Mesendoderm (in vitro differentiated cells): ENCODE data around the gene IFT22. TPM values are rescaled to one million over a fixed set of nuclear protein-coding genes. Genes with fewer than 3 reads are reported as not detected.

Source experiments
- DNase-seq: peaks from one replicate; pipeline ENCODE4 v3.0.0; 2013
- H2AK5ac ChIP-seq: 2 replicates; pipeline ENCODE4 v1.6.1; 2013; ENCODE audit warnings: low read length, inconsistent platforms
- H2BK120ac ChIP-seq: 2 replicates; pipeline ENCODE4 v1.6.1; 2013; ENCODE audit warnings: low read depth, mild to moderate bottlenecking, low read length, moderate library complexity, mixed read lengths
- H2BK15ac ChIP-seq: replicated peaks from 2 replicates; pipeline ENCODE4 v1.6.1; 2013; ENCODE audit warnings: low read depth, mild to moderate bottlenecking, moderate library complexity
- H2BK5ac ChIP-seq: 2 replicates; pipeline ENCODE4 v1.6.1; 2013; ENCODE audit warnings: low read length, inconsistent platforms
- H3K18ac ChIP-seq: 2 replicates; pipeline ENCODE4 v1.6.1; 2013; ENCODE audit warnings: mild to moderate bottlenecking, low read length, mixed read lengths
- H3K23ac ChIP-seq: one replicate; pipeline ENCODE4 v1.6.1; 2013; ENCODE audit warnings: low read length
- H3K27ac ChIP-seq: 2 replicates; pipeline ENCODE4 v1.5.1; 2013; ENCODE audit warnings: low read depth, mild to moderate bottlenecking, inconsistent platforms, low read length, moderate library complexity
- H3K27me3 ChIP-seq: 2 replicates; pipeline ENCODE4 v1.6.1; 2013; ENCODE audit warnings: low read length, control low read depth, mild to moderate bottlenecking, inconsistent platforms; ENCODE audit not compliant: insufficient read depth, poor library complexity
- H3K36me3 ChIP-seq: 2 replicates; pipeline ENCODE4 v1.6.1; 2013; ENCODE audit warnings: low read length, inconsistent platforms; ENCODE audit not compliant: control insufficient read depth, insufficient read depth
- H3K4ac ChIP-seq: one replicate; pipeline ENCODE4 v1.6.1; 2013; ENCODE audit warnings: low read depth, mild to moderate bottlenecking, low read length, moderate library complexity
- H3K4me1 ChIP-seq: 2 replicates; pipeline ENCODE4 v1.6.1; 2013; ENCODE audit warnings: low read depth, low read length, inconsistent platforms; ENCODE audit not compliant: control insufficient read depth
- H3K4me2 ChIP-seq: 2 replicates; pipeline ENCODE4 v1.6.1; 2013; ENCODE audit warnings: low read length
- H3K4me3 ChIP-seq: 2 replicates; pipeline ENCODE4 v1.5.1; 2013; ENCODE audit warnings: mild to moderate bottlenecking, low read length
- H3K56ac ChIP-seq: one replicate; pipeline ENCODE4 v1.6.1; 2013; ENCODE audit warnings: low read length
- H3K79me1 ChIP-seq: 2 replicates; pipeline ENCODE4 v1.6.1; 2013; ENCODE audit warnings: low read length, inconsistent platforms
- H3K79me2 ChIP-seq: 2 replicates; pipeline ENCODE4 v1.6.1; 2013; ENCODE audit warnings: mild to moderate bottlenecking, low read length; ENCODE audit not compliant: control insufficient read depth, insufficient read depth
- H3K9ac ChIP-seq: 2 replicates; pipeline ENCODE4 v1.6.1; 2013; ENCODE audit warnings: low read length, inconsistent platforms
- H4K5ac ChIP-seq: one replicate; pipeline ENCODE4 v1.6.1; 2013; ENCODE audit warnings: low read length
- H4K8ac ChIP-seq: one replicate; pipeline ENCODE4 v1.6.1; 2013; ENCODE audit warnings: low read depth, mild to moderate bottlenecking, control low read depth, low read length, moderate library complexity
- WGBS: extraction: QIAGEN DNeasy Blood & Tissue Kit; methylation state at CpG from one replicate; pipeline ENCODE4 v1.1.7; 2013; ENCODE audit warnings: low lambda C conversion rate, missing lambda C conversion rate; ENCODE audit not compliant: insufficient coverage; ENCODE audit errors: extremely low coverage; 5-methylcytosine and 5-hydroxymethylcytosine counted together
- polyA plus RNA-seq, 2 experiments: library from polyadenylated mRNA; stranded (reverse); fragments of 200-250 nt; gene quantifications; one replicate each; pipeline ENCODE4 v1.2.3, GENCODE V29; 2013

The IFT22 gene
- 24.3 TPM for polyA plus RNA-seq (2013, experiment 1 of 2)
- 23.9 TPM for polyA plus RNA-seq (2013, experiment 2 of 2)

DNA sequence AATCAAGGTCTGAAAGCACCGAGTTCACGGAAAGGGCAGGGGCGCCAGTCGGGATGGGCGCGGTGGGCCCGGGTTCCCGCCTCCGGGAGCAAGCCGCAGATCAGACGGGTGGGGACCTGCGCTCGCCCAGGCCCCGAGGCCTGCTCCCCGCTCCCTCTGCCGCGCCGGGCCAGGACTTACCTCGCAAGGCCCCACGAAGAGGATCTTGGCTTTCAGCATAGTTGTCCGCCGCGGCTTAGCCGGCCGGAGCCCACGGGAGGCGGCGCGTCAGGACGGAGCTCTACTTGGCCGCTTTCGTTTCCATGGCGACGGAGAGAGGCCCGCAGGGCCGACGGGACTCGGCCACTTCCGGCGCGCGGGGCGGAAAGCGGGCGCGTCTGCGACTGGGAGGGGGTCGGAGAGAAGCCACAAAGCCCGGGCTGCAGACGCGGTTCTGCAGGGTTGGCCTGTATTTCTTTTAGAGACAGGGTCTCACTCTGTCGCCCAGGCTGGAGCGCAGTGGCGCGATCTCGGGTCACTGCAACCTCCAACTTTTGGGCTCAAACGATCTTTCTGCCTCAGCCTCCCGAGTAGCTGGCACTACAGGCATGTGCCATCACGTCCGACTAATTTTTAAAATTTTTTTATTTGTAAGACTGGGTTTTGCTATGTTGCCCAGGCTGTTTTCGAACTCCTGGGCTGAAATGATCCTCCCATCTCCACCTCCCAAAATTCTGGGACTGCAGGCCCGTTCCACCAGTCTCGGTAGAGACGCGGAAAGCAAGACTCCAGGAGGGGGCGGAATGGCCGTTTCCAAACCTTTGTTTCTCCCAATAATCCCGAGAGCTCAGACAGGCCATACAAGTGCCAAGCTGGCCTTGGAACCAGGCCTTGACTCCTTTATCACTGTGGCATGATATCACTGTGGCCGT lies at the start of gene IFT22:
TSS of gene IFT22 (minus strand) at position 322 of the 911 bp plus-strand sequence. CDS start at position 219, 103 bp downstream.
- no peak within 1 kb of the TSS for H2AK5ac ChIP-seq
- no peak within 1 kb of the TSS for H2BK15ac ChIP-seq
- whole genome bisulfite sequencing: no CpG with 5 or more reads among the region's 69 CpGs

GRCh38 chr7:101370836-101371235 lies 49.2 kb upstream of the IFT22 start:
- H3K9ac ChIP-seq: no peak overlapping the region
- H2AK5ac ChIP-seq: no peak overlapping the region
- H3K36me3 ChIP-seq: no peaks in the 10 kb centered on the region
- H3K18ac ChIP-seq: no peak overlapping the region
- H3K4me2 ChIP-seq: no peak overlapping the region
- no peak overlapping the region for H2BK15ac ChIP-seq
- DNase-seq: no peak
- H3K4me1 ChIP-seq: peaks cover 2% of the 10 kb centered on the region
- whole genome bisulfite sequencing: no CpG with 5 or more reads among the region's 5 CpGs
- H4K8ac ChIP-seq: no peak overlapping the region
- no peak overlapping the region for H3K56ac ChIP-seq
- no peak overlapping the region for H4K5ac ChIP-seq
- H2BK120ac ChIP-seq: no peak overlapping the region
- peaks cover 28% of the 10 kb centered on the region for H3K79me2 ChIP-seq
- no peak overlapping the region for H3K4me3 ChIP-seq
- no peak overlapping the region for H3K4ac ChIP-seq
- H3K23ac ChIP-seq: no peak overlapping the region
- no peaks in the 10 kb centered on the region for H3K27me3 ChIP-seq
- H3K27ac ChIP-seq: no peak overlapping the region
- H2BK5ac ChIP-seq: no peak overlapping the region
- peaks cover 10% of the 10 kb centered on the region for H3K79me1 ChIP-seq

More for the DNA sequence above, at the start of gene IFT22:
- no peaks in the 10 kb centered on the region for H3K4me1 ChIP-seq
- H2BK5ac ChIP-seq: no peak within 1 kb of the TSS
- H3K56ac ChIP-seq: peak within 1 kb of the TSS; percentile 98
- H3K23ac ChIP-seq: no peak within 1 kb of the TSS
- peak; percentile 96 for DNase-seq
- peak within 1 kb of the TSS; percentile 89 for H3K4me3 ChIP-seq
- H3K79me1 ChIP-seq: peaks cover 2% of the 10 kb centered on the region
- H3K79me2 ChIP-seq: no peaks in the 10 kb centered on the region
- H4K8ac ChIP-seq: peak within 1 kb of the TSS; percentile 30
- H3K4me2 ChIP-seq: peak within 1 kb of the TSS; percentile 91
- peak within 1 kb of the TSS; percentile 87 for H4K5ac ChIP-seq
- no peaks in the 10 kb centered on the region for H3K27me3 ChIP-seq
- peak within 1 kb of the TSS; percentile 78 for H3K18ac ChIP-seq
- H3K4ac ChIP-seq: peak within 1 kb of the TSS; percentile 93
- H3K27ac ChIP-seq: peak within 1 kb of the TSS; percentile 76
- no peak within 1 kb of the TSS for H2BK120ac ChIP-seq
- no peaks in the 10 kb centered on the region for H3K36me3 ChIP-seq
- H3K9ac ChIP-seq: peak within 1 kb of the TSS; percentile 98

- Histone ChIP-seq H3K18ac (no peak overlapping the region), H2AK5ac (no peak overlapping the region), H3K4me3 (no peak overlapping the region), H3K56ac (no peak overlapping the region), H4K8ac (no peak overlapping the region), H3K27me3 (no peaks in the 10 kb centered on the region), H2BK15ac (no peak overlapping the region), H3K9ac (no peak overlapping the region), H2BK120ac (no peak overlapping the region), H3K27ac (no peak overlapping the region), H3K4ac (no peak overlapping the region), H3K36me3 (no peaks in the 10 kb centered on the region), H3K79me1 (peaks cover 9% of the 10 kb centered on the region), H4K5ac (no peak overlapping the region), H3K79me2 (peaks cover 33% of the 10 kb centered on the region), H3K4me1 (peaks cover 2% of the 10 kb centered on the region), H3K4me2 (no peak overlapping the region), H2BK5ac (no peak overlapping the region), H3K23ac (no peak overlapping the region)
- peak; percentile 79 for DNase-seq
- WGBS: no CpG with 5 or more reads among the region's 8 CpGs
Observed at GRCh38 chr7:101368422-101369165, 47.0 kb upstream of the IFT22 start.

GRCh38 chr7:101367676-101368075 lies 46.1 kb upstream of the IFT22 start:
- Histone ChIP-seq H3K4me1 (peaks cover 2% of the 10 kb centered on the region), H4K8ac (no peak overlapping the region), H3K79me2 (peaks cover 33% of the 10 kb centered on the region), H3K27ac (no peak overlapping the region), H3K4me3 (no peak overlapping the region), H3K36me3 (no peaks in the 10 kb centered on the region), H3K79me1 (peaks cover 9% of the 10 kb centered on the region), H3K23ac (no peak overlapping the region), H2AK5ac (no peak overlapping the region), H3K4me2 (no peak overlapping the region), H2BK5ac (no peak overlapping the region), H3K18ac (no peak overlapping the region), H3K27me3 (no peaks in the 10 kb centered on the region), H2BK15ac (no peak overlapping the region), H3K4ac (no peak overlapping the region), H3K9ac (no peak overlapping the region), H4K5ac (no peak overlapping the region), H2BK120ac (no peak overlapping the region), H3K56ac (no peak overlapping the region)
- WGBS: no CpG with 5 or more reads among the region's 1 CpG
- DNase-seq: no peak

DNA sequence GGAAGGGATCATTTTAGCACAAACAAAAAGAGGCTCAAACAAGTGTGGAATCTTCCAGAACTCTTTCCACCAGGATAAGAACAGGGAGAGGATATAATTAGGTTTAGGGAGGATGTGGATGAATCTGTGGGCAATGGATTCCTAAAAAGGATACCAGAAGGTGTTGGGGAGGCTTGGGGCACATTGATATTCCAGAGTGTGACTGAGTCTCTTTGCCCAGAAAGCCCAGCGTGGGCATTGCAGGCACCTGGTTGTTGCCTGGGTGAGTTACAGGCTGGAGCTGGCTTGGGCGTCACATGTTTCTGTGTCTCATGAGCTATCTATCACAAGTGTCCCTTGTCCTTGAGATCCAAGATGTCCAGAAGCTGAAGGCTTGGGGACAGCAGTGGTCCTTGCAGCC lies 44.3 kb upstream of the IFT22 start:
- Histone ChIP-seq H3K18ac (no peak overlapping the region), H3K4ac (no peak overlapping the region), H3K79me1 (peaks cover 6% of the 10 kb centered on the region), H2BK15ac (no peak overlapping the region), H3K36me3 (no peaks in the 10 kb centered on the region), H3K4me3 (no peak overlapping the region), H3K9ac (no peak overlapping the region), H3K27me3 (no peaks in the 10 kb centered on the region), H4K5ac (no peak overlapping the region), H3K79me2 (peaks cover 29% of the 10 kb centered on the region), H3K27ac (no peak overlapping the region), H3K4me2 (no peak overlapping the region), H3K23ac (no peak overlapping the region), H2BK5ac (no peak overlapping the region), H4K8ac (no peak overlapping the region), H3K56ac (no peak overlapping the region), H2AK5ac (no peak overlapping the region), H2BK120ac (no peak overlapping the region), H3K4me1 (peaks cover 2% of the 10 kb centered on the region)
- no peak for DNase-seq
- WGBS: no CpG with 5 or more reads among the region's 2 CpGs
